ENCODE results near the gene MATN1.

MATN1 gene

GRCh38 chr1:30715216-30715615 is 8.2 kb downstream of the MATN1 start:
- DNase-seq: no peak

- DNase-seq: no peak
These were observed 8.8 kb downstream of the MATN1 start for GRCh38 chr1:30714536-30715090.

- no peak for DNase-seq
These were observed 9.4 kb downstream of the MATN1 start for GRCh38 chr1:30714025-30714424.

- DNase-seq: no peak
These were observed 10.1 kb downstream of the MATN1 start for GRCh38 chr1:30713311-30713710.

- DNase-seq: no peak
These were observed 10.8 kb downstream of the MATN1 start for GRCh38 chr1:30712583-30712982.

GRCh38 chr1:30710407-30710806 is 13.0 kb downstream of the MATN1 start:
- DNase-seq: no peak

GRCh38 chr1:30708361-30708728 is 15.0 kb downstream of the MATN1 start:
- DNase-seq: no peak

- DNase-seq: peak in 2 of 4 experiments; percentile 13 to 18
These were observed 15.7 kb downstream of the MATN1 start for GRCh38 chr1:30707412-30708360.

GRCh38 chr1:30706528-30706927 is 16.9 kb downstream of the MATN1 start:
- no peak for DNase-seq

- no peak for DNase-seq
These were observed 17.7 kb downstream of the MATN1 start for GRCh38 chr1:30705698-30706097.

- DNase-seq: no peak
These were observed 18.4 kb downstream of the MATN1 start for GRCh38 chr1:30704765-30705509.

GRCh38 chr1:30704271-30704670 is 19.1 kb downstream of the MATN1 start:
- no peak for DNase-seq

- no peak for DNase-seq
These were observed 20.6 kb downstream of the MATN1 start for GRCh38 chr1:30702823-30703222.

GRCh38 chr1:30701258-30701633 is 22.1 kb downstream of the MATN1 start:
- no peak for DNase-seq

- no peak for DNase-seq
These were observed 22.7 kb downstream of the MATN1 start for GRCh38 chr1:30700528-30701257.

- no peak for DNase-seq
These were observed 23.6 kb downstream of the MATN1 start for GRCh38 chr1:30699762-30700161.

GRCh38 chr1:30698401-30698981 is 24.9 kb downstream of the MATN1 start:
- DNase-seq: no peak

GRCh38 chr1:30697571-30698376 is 25.6 kb downstream of the MATN1 start:
- no peak for DNase-seq

GRCh38 chr1:30696831-30697230 is 26.6 kb downstream of the MATN1 start:
- no peak for DNase-seq

- no peak for DNase-seq
These were observed 27.9 kb downstream of the MATN1 start for GRCh38 chr1:30695439-30695841.

- DNase-seq: no peak
These were observed 28.9 kb downstream of the MATN1 start for GRCh38 chr1:30694280-30695175.
